SH-SY5Y (cell line): ENCODE data around the gene SLC37A4.
A peak's percentile ranks its signal among the peaks of the same experiment; 100 is the strongest.

ENCODE experiments used
- GATA2 ChIP-seq: IDR thresholded peaks from 2 replicates; pipeline ENCODE4 v1.6.1; 2011; ENCODE audit warnings: mild to moderate bottlenecking, low read depth, low read length
- GATA3 ChIP-seq: IDR thresholded peaks from 2 replicates; pipeline ENCODE4 v1.6.1; 2011; ENCODE audit warnings: low read depth, mild to moderate bottlenecking, low read length, moderate library complexity

The SLC37A4 gene

DNA sequence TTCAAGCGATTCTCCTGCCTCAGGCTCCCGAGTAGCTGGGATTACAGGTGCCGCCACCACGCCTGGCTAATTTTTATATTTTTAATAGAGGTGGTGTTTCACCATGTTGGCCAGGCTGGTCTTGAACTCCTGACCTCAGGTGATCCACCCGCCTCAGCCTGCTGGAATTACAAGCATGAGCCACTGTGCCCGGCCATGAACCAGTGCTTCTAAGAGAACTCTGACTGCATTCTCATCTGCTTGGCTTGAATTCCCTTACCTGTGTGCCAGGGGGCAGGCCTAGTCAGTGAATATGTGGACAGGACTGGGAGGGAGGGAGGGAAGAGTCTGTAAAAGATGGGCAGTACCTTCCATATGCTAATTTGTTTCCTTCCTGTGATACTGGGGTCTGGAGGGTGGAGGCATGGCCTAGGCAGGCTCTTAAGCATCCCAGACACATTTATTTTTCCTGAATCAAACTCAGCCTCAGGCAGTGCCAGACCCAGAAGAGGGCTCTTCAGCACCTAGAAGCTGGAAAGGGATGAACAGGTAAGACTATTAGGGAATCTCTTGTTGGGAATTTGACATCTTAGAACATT is 19.1 kb downstream of the SLC37A4 start:
- TF ChIP-seq GATA2: no peak
- TF ChIP-seq GATA3: no peak

DNA sequence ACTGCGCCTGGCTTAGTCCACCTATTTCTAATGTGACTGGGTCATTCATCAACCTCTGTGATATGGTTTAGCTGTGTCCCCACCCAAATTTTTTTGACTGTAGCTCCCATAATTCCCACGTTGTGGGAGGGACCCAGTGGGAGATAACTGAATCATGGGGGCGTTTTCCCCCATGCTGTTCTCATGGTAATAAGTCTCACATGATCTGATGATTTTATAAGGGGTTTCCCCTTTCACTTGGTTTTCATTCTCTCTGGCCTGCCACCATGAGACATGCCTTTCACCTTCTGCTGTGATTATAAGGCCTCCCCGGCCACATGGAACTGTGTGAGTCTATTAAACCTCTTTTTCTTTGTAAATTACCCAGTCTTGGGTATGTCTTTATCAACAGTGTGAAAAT is 24.0 kb downstream of the SLC37A4 start:
- TF ChIP-seq GATA2: no peak
- no peak for TF ChIP-seq GATA3

GRCh38 chr11:119000906-119001305 is 29.8 kb downstream of the SLC37A4 start:
- no peak; the same call in 1 of the 2 replicates for TF ChIP-seq GATA3
- 0 out of 2 replicates have a peak, but pooled peaks have one; percentile 43 for TF ChIP-seq GATA2

GRCh38 chr11:118998822-118999221 is 31.9 kb downstream of the SLC37A4 start:
- no peak for TF ChIP-seq GATA2
- TF ChIP-seq GATA3: no peak

- TF ChIP-seq GATA3: no peak
- TF ChIP-seq GATA2: no peak
Measured at GRCh38 chr11:118998388-118998717, 32.3 kb downstream of the SLC37A4 start.

DNA sequence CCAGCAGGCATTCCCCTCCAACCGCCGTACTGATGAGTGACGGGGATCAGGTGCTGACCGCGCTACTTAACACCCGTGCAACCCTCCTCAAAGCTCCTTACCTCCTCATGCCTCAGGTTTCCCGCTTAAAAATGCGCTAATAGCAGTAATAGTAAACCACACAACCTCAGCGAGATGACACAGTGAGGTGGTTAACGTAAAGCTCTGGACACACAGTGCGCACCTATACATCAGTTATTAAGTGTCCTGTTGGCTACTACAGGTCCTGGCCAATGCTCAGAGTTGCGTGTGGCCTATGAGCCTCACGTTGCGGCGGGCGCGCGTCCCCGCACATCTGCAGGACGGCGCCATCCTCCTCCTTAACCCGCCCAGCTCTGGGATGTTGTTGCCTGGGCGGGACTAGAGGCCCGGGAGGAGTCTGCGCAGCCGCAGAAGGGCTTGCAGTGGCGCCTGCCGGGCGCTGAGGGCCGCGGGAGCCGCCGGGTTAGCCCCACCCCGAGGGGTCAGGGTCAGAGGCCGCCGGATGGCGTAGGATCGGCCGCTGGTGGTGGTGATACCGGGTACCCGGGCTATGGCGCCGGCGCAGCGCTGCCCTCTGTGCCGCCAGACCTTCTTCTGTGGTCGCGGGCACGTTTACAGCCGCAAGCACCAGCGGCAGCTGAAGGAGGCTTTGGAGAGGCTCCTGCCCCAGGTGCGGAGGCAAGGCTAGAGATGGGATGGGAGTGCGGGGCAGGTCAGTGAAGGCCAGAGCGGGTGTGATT is 32.9 kb downstream of the SLC37A4 start, which contains the start of gene CENATAC:
TSS of gene CENATAC (plus strand) at position 512 of the 761 bp plus-strand sequence. CDS start at position 572, 60 bp downstream.
- TF ChIP-seq GATA3 (no peak), GATA2 (no peak)

DNA sequence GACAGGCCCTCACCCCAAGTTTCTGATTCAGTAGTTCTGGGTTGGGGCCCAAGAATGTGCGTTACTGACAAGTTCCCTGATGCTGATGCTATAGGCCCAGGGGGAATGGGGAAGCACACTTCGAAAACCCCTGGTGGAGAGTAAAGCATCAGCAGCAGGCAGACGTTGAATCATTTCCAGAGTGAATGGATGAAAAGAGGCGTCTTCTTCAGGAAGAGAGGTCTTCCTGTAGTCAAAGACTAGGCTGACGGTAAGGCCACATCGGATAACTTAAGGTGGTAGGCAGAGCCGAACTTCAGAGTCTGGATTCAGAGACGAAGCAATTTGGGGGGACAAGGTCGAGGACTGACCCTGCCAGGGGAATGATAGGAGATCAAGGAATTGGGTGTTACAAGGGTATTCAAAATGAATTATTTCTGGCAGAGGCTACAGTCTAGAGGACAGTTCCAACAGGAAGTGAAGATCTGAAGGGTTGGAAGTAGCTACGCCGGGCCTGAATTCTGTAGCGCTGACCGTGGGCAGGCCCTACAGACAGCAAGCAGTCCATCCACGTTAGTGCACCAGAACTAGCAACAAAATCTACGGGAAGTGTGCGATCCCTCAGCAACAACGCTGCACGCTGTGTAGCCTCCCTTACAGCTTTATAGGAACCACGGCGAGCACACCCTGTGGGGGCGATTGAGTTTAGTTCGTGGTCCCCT is 33.6 kb downstream of the SLC37A4 start:
- no peak for TF ChIP-seq GATA2

GRCh38 chr11:118988280-118988679 is 42.4 kb downstream of the SLC37A4 start:
- TF ChIP-seq GATA2: no peak
- TF ChIP-seq GATA3: no peak

DNA sequence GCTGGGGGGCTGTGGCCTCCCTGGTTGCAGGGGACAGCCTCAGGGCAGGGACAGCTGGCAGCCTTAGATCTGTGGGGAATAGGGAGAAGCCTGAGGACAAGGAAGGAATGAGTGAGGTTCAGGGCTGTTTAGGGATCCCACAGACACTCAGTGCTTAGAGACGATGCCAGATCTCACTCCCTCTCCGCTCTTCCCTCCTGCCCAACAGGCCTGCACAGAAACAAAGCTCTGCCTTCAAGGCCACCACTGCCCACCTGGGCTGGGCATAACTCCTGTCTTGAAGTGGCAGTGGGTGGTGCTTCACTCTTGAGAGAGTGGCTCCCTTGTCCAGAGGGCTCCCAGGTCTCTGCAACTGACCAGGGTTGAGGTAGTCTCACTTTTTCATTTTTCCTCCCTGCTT is 45.9 kb downstream of the SLC37A4 start:
- TF ChIP-seq GATA3 (no peak), GATA2 (no peak)

DNA sequence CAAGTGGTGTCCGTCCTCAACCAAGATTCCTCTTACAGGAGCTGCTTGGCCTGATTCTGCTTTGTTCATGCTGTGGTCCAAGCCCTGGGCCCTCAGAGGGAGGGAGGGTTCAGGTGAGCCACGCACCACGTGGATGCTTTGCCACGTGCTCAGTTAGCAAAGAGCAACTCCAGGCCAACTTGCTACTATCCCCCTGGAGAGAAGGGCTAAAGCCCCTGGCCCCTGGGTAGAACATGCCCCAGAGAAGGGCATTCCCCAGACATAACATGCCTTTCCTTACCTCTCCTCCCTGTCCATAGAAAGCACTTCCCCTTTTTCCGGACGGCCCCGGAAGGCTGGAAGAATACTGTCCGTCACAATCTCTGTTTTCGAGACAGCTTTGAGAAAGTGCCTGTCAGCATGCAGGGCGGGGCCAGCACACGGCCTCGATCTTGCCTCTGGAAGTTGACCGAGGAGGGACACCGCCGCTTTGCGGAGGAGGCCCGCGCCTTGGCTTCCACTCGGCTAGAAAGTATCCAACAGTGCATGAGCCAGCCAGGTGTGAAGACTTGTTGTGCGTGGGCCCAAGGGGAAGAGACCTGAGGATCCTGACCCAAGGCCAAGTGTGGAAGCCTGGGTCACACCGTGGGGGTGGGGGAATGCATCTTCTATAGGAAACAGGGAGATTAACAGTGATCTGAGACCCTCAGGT is 50.3 kb downstream of the SLC37A4 start:
- TF ChIP-seq GATA3: no peak
- no peak for TF ChIP-seq GATA2

DNA sequence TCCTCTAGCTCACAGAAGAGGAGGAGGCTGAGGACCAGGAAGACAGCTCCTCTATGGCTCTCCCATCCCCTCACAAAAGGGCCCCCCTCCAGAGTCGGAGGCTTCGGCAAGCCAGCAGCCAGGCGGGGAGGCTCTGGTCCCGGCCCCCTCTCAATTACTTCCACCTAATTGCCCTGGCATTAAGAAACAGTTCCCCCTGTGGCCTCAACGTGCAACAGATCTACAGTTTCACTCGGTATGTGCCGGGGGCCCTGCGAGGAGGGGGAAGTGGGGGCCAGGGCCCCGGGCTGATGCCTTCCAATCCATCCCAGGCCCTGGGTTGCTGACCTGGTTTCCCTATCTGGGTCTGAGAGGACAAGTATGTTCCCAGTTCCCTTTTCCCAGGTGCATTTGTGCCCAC is 51.2 kb downstream of the SLC37A4 start:
- TF ChIP-seq GATA3: no peak

GRCh38 chr11:118975771-118976709 is 54.6 kb downstream of the SLC37A4 start:
- TF ChIP-seq GATA3 (no peak), GATA2 (no peak)
